Heart left ventricle (tissue), 13 donors: ENCODE measurements around the gene KIF5B.

Source experiments
- POLR2A ChIP-seq, 2 donors: fragments of 450-650 bp; IDR thresholded peaks; one replicate each; pipeline ENCODE4 v1.6.1; 2017; ENCODE audit warnings: antibody characterized with exemption in 2 of 2, mild to moderate bottlenecking in 2 of 2, moderate library complexity in 2 of 2
- TF ChIP-seq, protein P1 (sequence below), 12 donors: fragments of 200-600 bp; sonication (generic) in 4 of 12; IDR thresholded peaks; one replicate each; pipeline versions ENCODE4 v1.5.0 to v1.8.0; 2018 to 2022; ENCODE audit warnings: antibody characterized with exemption in 12 of 12, mild to moderate bottlenecking in 5 of 12
- donor health status: ischemic (EF 13 %, LVEDD 7.1; RV severe dilation, severe dysfunction).
- donor health status: DM: no; HTN: yes; CAD: no.
- donor health status: DM: no; HTN: no; CAD: no.
- donor health status: ischemic (EF 25% LVEDD 6.9; RV normal size, moderate dysfunction).
- donor health status: ischemic (EF 25% LVEDD 5.7; RV mildly dilated, moderate dysfunction).
- donor health status: ischemic (EF 35%, LVEDD 5.7; RV mildly dilated, moderate dysfunction).
- donor health status: nonischemic (EF 11% LVEDD 7.7; RV severe dilation, severe dysfunction).
- donor health status: DM: yes; HTN: yes; CAD: no.
- donor health status: PGD.
- donor health status: ischemic (EF 29% LVEDD 5.4; RV normal size, mild dysfunction).
- donor health status: nonischemic (EF 23%, LVEDD 6.1; RV moderate dilation, normal function).

DNA sequence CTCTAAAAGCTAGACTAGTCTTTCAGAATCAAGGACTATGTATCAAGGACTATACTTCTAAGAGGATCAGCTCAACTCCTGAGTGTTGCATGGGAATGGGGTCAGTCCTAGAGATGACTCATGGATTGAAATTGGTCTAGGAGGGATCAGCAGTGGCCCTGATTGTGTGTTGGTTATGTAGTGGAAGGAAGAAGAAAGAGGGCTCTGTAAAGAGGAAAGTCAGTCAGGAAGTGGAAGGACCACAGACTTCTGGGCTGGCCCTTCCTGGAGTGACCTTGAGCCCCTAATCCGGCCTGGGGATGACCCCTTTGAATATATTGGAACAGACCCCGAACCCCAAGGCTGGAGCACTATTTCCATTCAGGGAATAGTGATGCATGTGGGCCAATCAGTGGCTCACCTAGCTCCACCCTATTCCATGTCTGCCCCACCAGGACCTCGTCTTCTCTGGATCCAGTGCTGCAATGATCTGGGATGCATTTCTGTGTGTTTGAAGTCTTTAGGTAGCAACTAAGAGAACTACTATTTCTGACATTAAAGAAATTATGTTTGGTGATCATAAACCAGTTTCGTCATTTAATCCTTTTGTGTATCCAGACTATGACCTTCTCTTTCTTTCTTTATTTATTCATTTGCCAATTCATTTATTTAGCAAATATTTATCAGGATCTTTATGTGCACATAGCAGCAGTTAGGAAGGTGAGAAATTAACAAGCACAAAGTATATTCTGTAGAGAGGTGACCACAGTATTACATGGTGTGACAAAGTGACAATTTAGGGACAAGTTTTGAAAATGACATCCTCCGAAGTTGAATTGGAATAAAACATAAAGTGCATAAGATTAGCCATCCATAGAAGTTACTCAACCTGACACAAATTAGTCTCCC lies 48.6 kb upstream of the KIF5B start:
- TF ChIP-seq, protein P1, sequence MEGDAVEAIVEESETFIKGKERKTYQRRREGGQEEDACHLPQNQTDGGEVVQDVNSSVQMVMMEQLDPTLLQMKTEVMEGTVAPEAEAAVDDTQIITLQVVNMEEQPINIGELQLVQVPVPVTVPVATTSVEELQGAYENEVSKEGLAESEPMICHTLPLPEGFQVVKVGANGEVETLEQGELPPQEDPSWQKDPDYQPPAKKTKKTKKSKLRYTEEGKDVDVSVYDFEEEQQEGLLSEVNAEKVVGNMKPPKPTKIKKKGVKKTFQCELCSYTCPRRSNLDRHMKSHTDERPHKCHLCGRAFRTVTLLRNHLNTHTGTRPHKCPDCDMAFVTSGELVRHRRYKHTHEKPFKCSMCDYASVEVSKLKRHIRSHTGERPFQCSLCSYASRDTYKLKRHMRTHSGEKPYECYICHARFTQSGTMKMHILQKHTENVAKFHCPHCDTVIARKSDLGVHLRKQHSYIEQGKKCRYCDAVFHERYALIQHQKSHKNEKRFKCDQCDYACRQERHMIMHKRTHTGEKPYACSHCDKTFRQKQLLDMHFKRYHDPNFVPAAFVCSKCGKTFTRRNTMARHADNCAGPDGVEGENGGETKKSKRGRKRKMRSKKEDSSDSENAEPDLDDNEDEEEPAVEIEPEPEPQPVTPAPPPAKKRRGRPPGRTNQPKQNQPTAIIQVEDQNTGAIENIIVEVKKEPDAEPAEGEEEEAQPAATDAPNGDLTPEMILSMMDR (IDR thresholded peaks at IDR 0.05), result no peak
- no peak for TF ChIP-seq POLR2A (IDR thresholded peaks at IDR 0.05)
